ENCODE measurements around the gene ATP2A1. TPM values are rescaled to one million over a fixed set of nuclear protein-coding genes. Genes with fewer than 3 reads are reported as not detected.

Gene ATP2A1
- total and polyA plus RNA-seq, 2 experiments from 2014 or later: 0.09 to 0.11 TPM

GRCh38 chr16:28834873-28835863, 43.1 kb upstream of the ATP2A1 start:
- no peak overlapping the region for H3K27ac ChIP-seq
- no peaks in the 10 kb centered on the region for H3K9me2 ChIP-seq (ENCODE audit: insufficient read depth)
- no peaks in the 10 kb centered on the region for H3K4me1 ChIP-seq (ENCODE audit: insufficient read depth)
- DNase-seq: no peak
- no peaks in the 10 kb centered on the region for H3K9me3 ChIP-seq (ENCODE audit: low read depth)
- no peak overlapping the region for H3K9ac ChIP-seq
- WGBS, 2 experiments (ENCODE audit: low coverage in 1 of 2, low lambda C conversion rate in 2 of 2, missing lambda C conversion rate in 2 of 2): 95 to 96% methylated on average over 21 to 25 of the region's 25 CpGs
- peaks cover 28% of the 10 kb centered on the region for H3F3A ChIP-seq (ENCODE audit: insufficient read depth)
- in situ Hi-C loops (cut with MboI): no loop called here
- no peak for TF ChIP-seq EZH2phosphoT487 (IDR thresholded peaks at IDR 0.05; ENCODE audit: insufficient read depth, low read depth)
- no peak for TF ChIP-seq EZH2 (IDR thresholded peaks at IDR 0.05; ENCODE audit: insufficient read depth, poor library complexity, severe bottlenecking)
- no peak overlapping the region for H3K4me2 ChIP-seq (ENCODE audit: unreplicated experiment)
- peaks cover 39% of the 10 kb centered on the region for H3K79me2 ChIP-seq (ENCODE audit: insufficient read depth)
- peaks cover 68% of the 10 kb centered on the region for H3K36me3 ChIP-seq (ENCODE audit: low read depth)
- H2AFZ ChIP-seq: no peak overlapping the region
- no peaks in the 10 kb centered on the region for H4K20me1 ChIP-seq (ENCODE audit: insufficient read depth)
- no peaks in the 10 kb centered on the region for H3K27me3 ChIP-seq (replicated peaks; ENCODE audit: insufficient read depth)
- H3K4me3 ChIP-seq: no peak overlapping the region

GRCh38 chr16:28835864-28836760, 42.2 kb upstream of the ATP2A1 start:
- no peak overlapping the region for H3K4me2 ChIP-seq (ENCODE audit: unreplicated experiment)
- H3K79me2 ChIP-seq (ENCODE audit: insufficient read depth): peaks cover 30% of the 10 kb centered on the region
- H2AFZ ChIP-seq: no peak overlapping the region
- no peaks in the 10 kb centered on the region for H3K4me1 ChIP-seq (ENCODE audit: insufficient read depth)
- no peak for DNase-seq
- H3K9me3 ChIP-seq (ENCODE audit: low read depth): no peaks in the 10 kb centered on the region
- in situ Hi-C loops (cut with MboI): no loop called here
- 90 to 95% methylated on average over 16 to 25 of the region's 25 CpGs for WGBS, 2 experiments (ENCODE audit: low coverage in 1 of 2, low lambda C conversion rate in 2 of 2, missing lambda C conversion rate in 2 of 2)
- TF ChIP-seq EZH2phosphoT487 (IDR thresholded peaks at IDR 0.05; ENCODE audit: insufficient read depth, low read depth) (no peak), EZH2 (IDR thresholded peaks at IDR 0.05; ENCODE audit: insufficient read depth, poor library complexity, severe bottlenecking) (no peak)
- H3K36me3 ChIP-seq (ENCODE audit: low read depth): peaks cover 61% of the 10 kb centered on the region
- H3K27ac ChIP-seq: no peak overlapping the region
- H3K9ac ChIP-seq: no peak overlapping the region
- H3K27me3 ChIP-seq (replicated peaks; ENCODE audit: insufficient read depth): no peaks in the 10 kb centered on the region
- H3K9me2 ChIP-seq (ENCODE audit: insufficient read depth): no peaks in the 10 kb centered on the region
- no peaks in the 10 kb centered on the region for H4K20me1 ChIP-seq (ENCODE audit: insufficient read depth)
- H3F3A ChIP-seq (ENCODE audit: insufficient read depth): peaks cover 29% of the 10 kb centered on the region
- no peak overlapping the region for H3K4me3 ChIP-seq

- no peak overlapping the region for H2AFZ ChIP-seq
- WGBS, 2 experiments (ENCODE audit: low coverage in 1 of 2, low lambda C conversion rate in 2 of 2, missing lambda C conversion rate in 2 of 2): 68 to 83% methylated on average over 3 to 8 of the region's 8 CpGs
- no peak overlapping the region for H3K27ac ChIP-seq
- TF ChIP-seq EZH2phosphoT487 (IDR thresholded peaks at IDR 0.05; ENCODE audit: insufficient read depth, low read depth) (no peak), EZH2 (IDR thresholded peaks at IDR 0.05; ENCODE audit: insufficient read depth, poor library complexity, severe bottlenecking) (no peak)
- no peak overlapping the region for H3K4me3 ChIP-seq
- H3K79me2 ChIP-seq (ENCODE audit: insufficient read depth): peaks cover 24% of the 10 kb centered on the region
- no peaks in the 10 kb centered on the region for H3K4me1 ChIP-seq (ENCODE audit: insufficient read depth)
- no peaks in the 10 kb centered on the region for H3K9me3 ChIP-seq (ENCODE audit: low read depth)
- no peak overlapping the region for H3K9ac ChIP-seq
- no peaks in the 10 kb centered on the region for H3K27me3 ChIP-seq (replicated peaks; ENCODE audit: insufficient read depth)
- no peak overlapping the region for H3K4me2 ChIP-seq (ENCODE audit: unreplicated experiment)
- peaks cover 59% of the 10 kb centered on the region for H3K36me3 ChIP-seq (ENCODE audit: low read depth)
- H3K9me2 ChIP-seq (ENCODE audit: insufficient read depth): no peaks in the 10 kb centered on the region
- peaks cover 35% of the 10 kb centered on the region for H3F3A ChIP-seq (ENCODE audit: insufficient read depth)
- DNase-seq: no peak
- no peaks in the 10 kb centered on the region for H4K20me1 ChIP-seq (ENCODE audit: insufficient read depth)
- in situ Hi-C loops (cut with MboI): no loop called here
These were observed 41.6 kb upstream of the ATP2A1 start for GRCh38 chr16:28836761-28837064.

Measured in GM23248 (cell line).